SK-N-SH (cell line): ENCODE measurements around the gene PLEKHA3. TPM values are rescaled to one million over a fixed set of nuclear protein-coding genes. Genes with fewer than 3 reads are reported as not detected.

Experiments used
- CTCF ChIA-PET: fragments of 300-600, 350-600 bp; formaldehyde crosslinking; extraction: SDS; loops from one replicate; lab custom pipeline; 2021; lab: Yijun Ruan, JAX
- POLR2A ChIA-PET: fragments of 350-600 bp; sonication (Branson Sonifier 250); formaldehyde crosslinking; extraction: SDS; loops from one replicate; lab custom pipeline; 2020; ENCODE audit warnings: antibody characterized with exemption, inconsistent platforms; lab: Yijun Ruan, JAX
- DNase-seq: peaks from one replicate; pipeline ENCODE4 v3.0.0; 2012
- H2AFZ ChIP-seq: fragments of 200-600 bp; sonication (generic); 2 replicates; pipeline ENCODE4 v1.8.1; 2016; ENCODE audit warnings: antibody characterized with exemption, mild to moderate bottlenecking, low read depth
- H3F3A ChIP-seq: fragments of 200-600 bp; sonication (generic); replicated peaks from 2 replicates; pipeline ENCODE3; 2016; ENCODE audit warnings: antibody characterized with exemption, mild to moderate bottlenecking; ENCODE audit not compliant: insufficient read depth
- H3K27ac ChIP-seq, 2 experiments: fragments of 200-500 bp in 1 of 2; fragments of 200-600 bp in 1 of 2; sonication (Bioruptor generic) in 1 of 2; sonication (generic), shearing (Covaris generic) in 1 of 2; 2 replicates each; pipeline versions ENCODE4 v1.5.1 to v1.6.1; 2014 to 2016; ENCODE audit warnings: low read depth in 2 of 2, inconsistent platforms in 1 of 2, low read length in 1 of 2, mild to moderate bottlenecking in 1 of 2, mixed read lengths in 1 of 2
- H3K27me3 ChIP-seq: fragments of 200-600 bp; sonication (generic), shearing (Covaris generic); 2 replicates; pipeline ENCODE4 v1.6.1; 2016; ENCODE audit warnings: mixed run types; ENCODE audit not compliant: insufficient read depth
- H3K36me3 ChIP-seq, 2 experiments: fragments of 200-500 bp in 1 of 2; fragments of 200-600 bp in 1 of 2; sonication (Bioruptor generic) in 1 of 2; sonication (generic) in 1 of 2; replicated peaks in 1 of 2; 2 replicates each; pipeline versions ENCODE3 to v1.5.1; 2014 to 2016; ENCODE audit warnings: low read length in 1 of 2, mild to moderate bottlenecking in 1 of 2; ENCODE audit not compliant: insufficient read depth in 2 of 2, control insufficient read depth in 1 of 2
- H3K4me1 ChIP-seq, 2 experiments: fragments of 200-500 bp in 1 of 2; fragments of 200-600 bp in 1 of 2; sonication (Bioruptor generic) in 1 of 2; sonication (generic), shearing (Covaris generic) in 1 of 2; 2 replicates each; pipeline versions ENCODE4 v1.5.1 to v1.6.1; 2014 to 2016; ENCODE audit warnings: low read depth in 1 of 2, low read length in 1 of 2, mixed run types in 1 of 2; ENCODE audit not compliant: insufficient read depth in 2 of 2, control insufficient read depth in 1 of 2
- H3K4me2 ChIP-seq: fragments of 200-600 bp; sonication (generic), shearing (Covaris generic); 2 replicates; pipeline ENCODE4 v1.6.1; 2017; ENCODE audit warnings: mixed run types
- H3K4me3 ChIP-seq, 2 experiments: fragments of 200-500 bp in 1 of 2; fragments of 200-600 bp in 1 of 2; sonication (Bioruptor generic) in 1 of 2; sonication (generic), shearing (Covaris generic) in 1 of 2; 2 replicates each; pipeline versions ENCODE4 v1.5.1 to v1.8.1; 2014 to 2016; ENCODE audit warnings: low read depth in 2 of 2, inconsistent platforms in 1 of 2, low read length in 1 of 2, mild to moderate bottlenecking in 1 of 2, mixed read lengths in 1 of 2, moderate library complexity in 1 of 2
- H3K79me2 ChIP-seq: fragments of 200-600 bp; sonication (generic); 2 replicates; pipeline ENCODE4 v1.8.1; 2017; ENCODE audit warnings: mild to moderate bottlenecking; ENCODE audit not compliant: insufficient read depth
- H3K9ac ChIP-seq: fragments of 200-600 bp; sonication (generic); 2 replicates; pipeline ENCODE4 v1.6.1; 2017; ENCODE audit warnings: mixed run types
- H3K9me2 ChIP-seq: fragments of 200-600 bp; sonication (generic); 2 replicates; pipeline ENCODE4 v1.6.1; 2017; ENCODE audit warnings: mixed run types
- H3K9me3 ChIP-seq: fragments of 200-600 bp; sonication (generic); 2 replicates; pipeline ENCODE4 v1.6.1; 2017; ENCODE audit warnings: mixed run types, mild to moderate bottlenecking, moderate library complexity
- H4K20me1 ChIP-seq: fragments of 200-600 bp; sonication (generic); 2 replicates; pipeline ENCODE4 v1.6.1; 2017; ENCODE audit warnings: mild to moderate bottlenecking, mixed run types; ENCODE audit not compliant: insufficient read depth
- ELF1 ChIP-seq: IDR thresholded peaks from 2 replicates; pipeline ENCODE4 v1.4.0; 2012
- FOXM1 ChIP-seq: IDR thresholded peaks from 2 replicates; pipeline ENCODE4 v1.4.0; 2012; ENCODE audit warnings: low read depth, mild to moderate bottlenecking
- GATA2 ChIP-seq: sonication (generic); formaldehyde crosslinking; IDR thresholded peaks from 2 replicates; pipeline ENCODE4 v1.5.0; 2020; ENCODE audit warnings: mild to moderate bottlenecking, missing genetic modification reagents
- MEF2A ChIP-seq: IDR thresholded peaks from 2 replicates; pipeline ENCODE4 v1.4.0; 2012; ENCODE audit warnings: low read depth, borderline replicate concordance
- MXI1 ChIP-seq: IDR thresholded peaks from 2 replicates; pipeline ENCODE4 v1.6.1; 2012; ENCODE audit warnings: mild to moderate bottlenecking, low read depth, low read length, improper control_type of control experiment
- NRF1 ChIP-seq: IDR thresholded peaks from 2 replicates; pipeline ENCODE4 v1.6.1; 2012; ENCODE audit warnings: low read depth, mild to moderate bottlenecking, low read length
- RAD21 ChIP-seq: IDR thresholded peaks from 2 replicates; pipeline ENCODE4 v1.6.1; 2012; ENCODE audit warnings: mild to moderate bottlenecking, low read length
- REST ChIP-seq: IDR thresholded peaks from 2 replicates; pipeline ENCODE4 v1.6.1; 2012; ENCODE audit warnings: mild to moderate bottlenecking, low read depth, low read length, moderate library complexity
- SMC3 ChIP-seq: IDR thresholded peaks from 2 replicates; pipeline ENCODE4 v1.6.1; 2012; ENCODE audit warnings: low read depth, low read length, improper control_type of control experiment
- YY1 ChIP-seq: IDR thresholded peaks from 2 replicates; pipeline ENCODE4 v1.4.0; 2012; ENCODE audit warnings: low read depth, mild to moderate bottlenecking
- WGBS: methylation state at CpG from one replicate; pipeline ENCODE4 v1.1.6; 2017; ENCODE audit warnings: low lambda C conversion rate; 5-methylcytosine and 5-hydroxymethylcytosine counted together
- polyA plus RNA-seq, 3 experiments: library from polyadenylated mRNA; depleted of rRNA; stranded (reverse); fragments of >200 nt; gene quantifications; 2 replicates each; pipeline ENCODE4 v1.2.3, GENCODE V29; 2012
- TF ChIP-seq, protein P1 (sequence below): fragments of 150-350 bp; IDR thresholded peaks from 2 replicates; pipeline ENCODE4 v1.6.1; 2016; ENCODE audit warnings: mild to moderate bottlenecking, low read depth, low read length
- TF ChIP-seq, protein P2 (sequence below): IDR thresholded peaks from 2 replicates; pipeline ENCODE4 v1.4.0; 2012; ENCODE audit warnings: low read depth

PLEKHA3 gene
- polyA plus RNA-seq, 1 of the 3 experiments (the other 2 are of a cell fraction): 5.7 TPM

GRCh38 chr2:178542161-178542560 is 61.9 kb downstream of the PLEKHA3 start:
- ChIA-PET POLR2A (no interaction called here), CTCF (no interaction called here)
- no peak overlapping the region for H3K4me2 ChIP-seq

GRCh38 chr2:178542569-178542968 is 62.3 kb downstream of the PLEKHA3 start:
- H3K36me3 ChIP-seq: peaks cover 37 to 65% of the 10 kb centered on the region in 2 experiments
- H3K27ac ChIP-seq: no peak overlapping the region
- no peaks in the 10 kb centered on the region for H3K9me2 ChIP-seq
- H3F3A ChIP-seq: no peaks in the 10 kb centered on the region
- POLR2A ChIA-PET: no interaction called here
- no peak overlapping the region for H3K4me3 ChIP-seq
- WGBS: 90% methylated on average over 5 of the region's 5 CpGs
- no peaks in the 10 kb centered on the region for H3K27me3 ChIP-seq
- H3K9me3 ChIP-seq: no peaks in the 10 kb centered on the region
- no peaks in the 10 kb centered on the region for H4K20me1 ChIP-seq
- no peaks in the 10 kb centered on the region for H3K4me1 ChIP-seq
- no peak overlapping the region for H2AFZ ChIP-seq
- CTCF ChIA-PET: interaction anchor here (2.8 kb wide), 1 partner anchor 19 kb away, joined by 13 read pairs; no protein-coding TSS in a partner anchor
- H3K9ac ChIP-seq: no peak overlapping the region
- DNase-seq: no peak
- H3K79me2 ChIP-seq: peaks cover 9% of the 10 kb centered on the region; the same call in 1 of the 2 replicates
- no peak overlapping the region for H3K4me2 ChIP-seq
- TF ChIP-seq YY1 (no peak), GATA2 (no peak), NRF1 (no peak), FOXM1 (no peak), RAD21 (no peak), REST (no peak), MXI1 (no peak)
- TF ChIP-seq, protein P1, sequence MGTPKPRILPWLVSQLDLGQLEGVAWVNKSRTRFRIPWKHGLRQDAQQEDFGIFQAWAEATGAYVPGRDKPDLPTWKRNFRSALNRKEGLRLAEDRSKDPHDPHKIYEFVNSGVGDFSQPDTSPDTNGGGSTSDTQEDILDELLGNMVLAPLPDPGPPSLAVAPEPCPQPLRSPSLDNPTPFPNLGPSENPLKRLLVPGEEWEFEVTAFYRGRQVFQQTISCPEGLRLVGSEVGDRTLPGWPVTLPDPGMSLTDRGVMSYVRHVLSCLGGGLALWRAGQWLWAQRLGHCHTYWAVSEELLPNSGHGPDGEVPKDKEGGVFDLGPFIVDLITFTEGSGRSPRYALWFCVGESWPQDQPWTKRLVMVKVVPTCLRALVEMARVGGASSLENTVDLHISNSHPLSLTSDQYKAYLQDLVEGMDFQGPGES: no peak

More at GRCh38 chr2:178542161-178542560, 61.9 kb downstream of the PLEKHA3 start:
- Histone ChIP-seq H3K4me3 (no peak overlapping the region), H2AFZ (no peak overlapping the region), H4K20me1 (no peaks in the 10 kb centered on the region), H3F3A (no peaks in the 10 kb centered on the region), H3K27ac (no peak overlapping the region), H3K9me2 (no peaks in the 10 kb centered on the region), H3K9ac (no peak overlapping the region), H3K36me3 (peaks cover 42 to 67% of the 10 kb centered on the region in 2 experiments), H3K79me2 (peaks cover 9% of the 10 kb centered on the region; the same call in 1 of the 2 replicates), H3K9me3 (no peaks in the 10 kb centered on the region), H3K27me3 (no peaks in the 10 kb centered on the region), H3K4me1 (no peaks in the 10 kb centered on the region)
- TF ChIP-seq, protein P2, sequence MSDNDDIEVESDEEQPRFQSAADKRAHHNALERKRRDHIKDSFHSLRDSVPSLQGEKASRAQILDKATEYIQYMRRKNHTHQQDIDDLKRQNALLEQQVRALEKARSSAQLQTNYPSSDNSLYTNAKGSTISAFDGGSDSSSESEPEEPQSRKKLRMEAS: no peak
- TF ChIP-seq ELF1: no peak
- no peak for TF ChIP-seq YY1
- TF ChIP-seq, protein P1: no peak
- no peak for TF ChIP-seq MEF2A
- no peak for TF ChIP-seq REST
- no peak for TF ChIP-seq MXI1
- TF ChIP-seq SMC3: no peak
- 96% methylated on average over 12 of the region's 12 CpGs for WGBS
- DNase-seq: no peak
